Measurements from ENCODE around the gene RPS21. TPM values are rescaled to one million over a fixed set of nuclear protein-coding genes. Genes with fewer than 3 reads are reported as not detected.

Gene RPS21
- total RNA-seq, 6 experiments from 2014 or later, result 1,061 to 1,388 (median 1,229) TPM

GRCh38 chr20:62354811-62355341 is 32.0 kb upstream of the RPS21 start:
- H3K27ac Mint-ChIP-seq, result no peak overlapping the region
- peaks cover 6% of the 10 kb centered on the region; the same call in 1 of the 2 replicates for H3K4me1 Mint-ChIP-seq (ENCODE audit: low read depth)
- no peak for TF ChIP-seq CTCF (IDR thresholded peaks at IDR 0.05)
- DNase-seq, result no peak
- H3K36me3 Mint-ChIP-seq (ENCODE audit: low read depth), result no peaks in the 10 kb centered on the region
- no peak overlapping the region for H3K4me3 Mint-ChIP-seq
- H3K9me3 Mint-ChIP-seq, result no peaks in the 10 kb centered on the region
- H3K27me3 Mint-ChIP-seq (ENCODE audit: insufficient read depth), result no peaks in the 10 kb centered on the region

- Mint-ChIP-seq H3K9me3 (no peaks in the 10 kb centered on the region), H3K27me3 (ENCODE audit: insufficient read depth) (no peaks in the 10 kb centered on the region), H3K4me1 (ENCODE audit: low read depth) (peaks cover 6% of the 10 kb centered on the region; the same call in 1 of the 2 replicates), H3K27ac (no peak overlapping the region), H3K36me3 (ENCODE audit: low read depth) (no peaks in the 10 kb centered on the region), H3K4me3 (no peak overlapping the region)
- DNase-seq, result no peak
- no peak for TF ChIP-seq CTCF (IDR thresholded peaks at IDR 0.05)
Measured at GRCh38 chr20:62355516-62355877, 31.4 kb upstream of the RPS21 start.

GRCh38 chr20:62355878-62356588 is 30.9 kb upstream of the RPS21 start:
- Mint-ChIP-seq H3K9me3 (no peaks in the 10 kb centered on the region), H3K36me3 (ENCODE audit: low read depth) (no peaks in the 10 kb centered on the region), H3K4me3 (no peak overlapping the region; the same call in 1 of the 2 replicates), H3K4me1 (ENCODE audit: low read depth) (peaks cover 6% of the 10 kb centered on the region; the same call in 1 of the 2 replicates), H3K27ac (no peak overlapping the region), H3K27me3 (ENCODE audit: insufficient read depth) (no peaks in the 10 kb centered on the region)
- no peak for DNase-seq
- TF ChIP-seq CTCF (IDR thresholded peaks at IDR 0.05), result no peak

- Mint-ChIP-seq H3K4me1 (ENCODE audit: low read depth) (peaks cover 6% of the 10 kb centered on the region; the same call in 1 of the 2 replicates), H3K36me3 (ENCODE audit: low read depth) (no peaks in the 10 kb centered on the region), H3K4me3 (no peak overlapping the region), H3K9me3 (no peaks in the 10 kb centered on the region), H3K27ac (no peak overlapping the region), H3K27me3 (ENCODE audit: insufficient read depth) (no peaks in the 10 kb centered on the region)
- DNase-seq, result no peak
- no peak for TF ChIP-seq CTCF (IDR thresholded peaks at IDR 0.05)
Measured at GRCh38 chr20:62356589-62357186, 30.2 kb upstream of the RPS21 start.

- no peak overlapping the region for H3K27ac Mint-ChIP-seq
- no peaks in the 10 kb centered on the region for H3K27me3 Mint-ChIP-seq (ENCODE audit: insufficient read depth)
- H3K4me3 Mint-ChIP-seq, result no peak overlapping the region
- H3K9me3 Mint-ChIP-seq, result no peaks in the 10 kb centered on the region
- peaks cover 6% of the 10 kb centered on the region; the same call in 1 of the 2 replicates for H3K4me1 Mint-ChIP-seq (ENCODE audit: low read depth)
- no peaks in the 10 kb centered on the region for H3K36me3 Mint-ChIP-seq (ENCODE audit: low read depth)
- DNase-seq, result no peak
- TF ChIP-seq CTCF (IDR thresholded peaks at IDR 0.05), result no peak
Measured at GRCh38 chr20:62357187-62357667, 29.7 kb upstream of the RPS21 start.
